Activated CD4-positive, alpha-beta T cell treated with anti-CD3 and anti-CD28 coated beads, Interleukin-2, amount 50 U/mL, for 1 hour (primary cell): Measurements from ENCODE around the gene CDKN3.

Source experiments
- DNase-seq: peaks from one replicate; pipeline ENCODE4 v3.0.0-alpha.2; 2020

CDKN3 gene, protein sequence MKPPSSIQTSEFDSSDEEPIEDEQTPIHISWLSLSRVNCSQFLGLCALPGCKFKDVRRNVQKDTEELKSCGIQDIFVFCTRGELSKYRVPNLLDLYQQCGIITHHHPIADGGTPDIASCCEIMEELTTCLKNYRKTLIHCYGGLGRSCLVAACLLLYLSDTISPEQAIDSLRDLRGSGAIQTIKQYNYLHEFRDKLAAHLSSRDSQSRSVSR

DNA sequence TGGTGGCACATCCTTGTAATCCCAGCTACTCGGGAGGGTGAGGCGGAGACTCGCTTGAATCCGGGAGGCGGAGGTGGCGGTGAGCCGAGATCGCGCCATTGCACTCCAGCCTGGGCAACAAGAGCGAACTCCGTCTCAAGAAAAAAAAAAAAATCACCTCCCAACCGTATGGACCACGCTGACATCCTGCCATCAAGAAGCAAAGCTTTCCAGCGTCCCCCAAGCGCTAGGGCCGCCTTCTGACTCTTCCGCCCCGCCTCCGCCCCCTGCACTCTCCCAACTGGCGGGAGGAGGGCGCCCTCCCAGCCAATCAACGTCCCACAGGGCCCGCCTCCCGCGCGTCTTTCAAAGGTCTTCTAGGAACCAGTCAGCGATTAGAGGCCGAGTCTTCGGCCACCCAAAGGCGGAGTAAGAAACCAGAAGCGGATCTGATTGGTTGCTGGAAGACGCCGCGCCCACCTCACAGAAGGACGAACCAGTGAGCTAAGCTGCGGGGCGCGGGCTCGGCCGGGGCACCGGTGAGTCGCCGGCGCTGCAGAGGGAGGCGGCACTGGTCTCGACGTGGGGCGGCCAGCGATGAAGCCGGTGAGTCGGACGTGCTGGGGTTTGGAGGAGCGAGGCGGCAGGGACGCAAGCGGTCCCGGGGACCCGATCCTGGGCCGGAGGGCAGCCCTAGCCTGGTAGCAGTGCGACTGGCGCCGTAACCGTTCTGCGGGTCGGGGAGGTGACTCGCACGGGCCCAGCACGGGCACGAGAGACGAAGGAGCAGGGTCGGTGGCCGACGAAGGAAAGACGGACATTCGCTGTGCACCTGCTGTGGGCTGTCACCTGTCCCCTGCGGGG is at the start of gene CDKN3:
Gene CDKN3 (plus strand): TSS at position 515 of the 843 bp plus-strand sequence. CDS start 62 bp downstream, at position 577.
- peak; percentile 96 for DNase-seq

DNA sequence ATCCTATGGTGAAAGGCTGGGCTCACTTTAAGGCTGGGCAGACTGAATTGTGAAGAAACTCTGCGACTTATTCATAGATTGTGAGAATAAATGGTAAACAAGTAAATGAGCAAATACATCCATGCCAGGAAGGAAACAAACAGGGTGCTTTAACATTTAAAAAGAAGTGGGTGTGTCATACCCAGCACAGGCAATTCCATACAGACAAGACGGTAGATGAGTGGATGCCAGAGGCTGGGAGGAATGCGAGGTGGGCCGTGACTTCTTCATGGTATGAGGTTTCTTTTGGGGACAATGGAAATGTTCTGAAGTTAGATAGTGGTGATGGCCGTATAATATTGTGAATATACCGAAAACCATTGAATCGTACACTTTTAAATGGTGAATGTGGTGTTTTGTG is 49.8 kb upstream of the CDKN3 start:
- DNase-seq, result no peak

DNA sequence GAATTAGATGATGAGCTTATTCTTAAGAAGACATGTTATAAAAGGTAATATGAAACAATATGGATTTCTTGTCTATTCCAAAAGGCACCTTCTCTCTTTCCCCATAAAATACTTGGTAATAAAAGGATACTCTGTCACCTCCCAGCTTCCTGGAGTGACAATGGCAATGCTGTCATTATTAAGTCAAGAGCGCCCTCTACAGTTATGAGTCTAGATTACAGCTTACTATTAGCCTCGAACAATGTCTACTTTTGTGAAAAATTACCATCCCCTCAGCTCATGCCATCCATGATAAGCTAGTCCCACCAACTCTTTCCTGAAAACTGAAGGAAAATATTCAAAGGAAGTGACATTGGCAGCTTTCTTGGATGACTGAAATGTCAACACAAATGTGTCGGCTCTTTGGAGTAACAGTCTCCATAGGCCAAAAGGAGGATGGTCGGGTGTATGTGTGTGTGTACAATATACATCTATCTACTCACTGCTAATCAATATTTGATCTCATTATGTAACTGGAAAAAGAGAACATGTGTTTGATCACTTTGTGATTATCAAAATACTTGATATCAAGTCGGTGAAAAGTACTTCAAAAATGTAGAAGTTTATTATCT is 48.7 kb upstream of the CDKN3 start:
- DNase-seq, result no peak

DNA sequence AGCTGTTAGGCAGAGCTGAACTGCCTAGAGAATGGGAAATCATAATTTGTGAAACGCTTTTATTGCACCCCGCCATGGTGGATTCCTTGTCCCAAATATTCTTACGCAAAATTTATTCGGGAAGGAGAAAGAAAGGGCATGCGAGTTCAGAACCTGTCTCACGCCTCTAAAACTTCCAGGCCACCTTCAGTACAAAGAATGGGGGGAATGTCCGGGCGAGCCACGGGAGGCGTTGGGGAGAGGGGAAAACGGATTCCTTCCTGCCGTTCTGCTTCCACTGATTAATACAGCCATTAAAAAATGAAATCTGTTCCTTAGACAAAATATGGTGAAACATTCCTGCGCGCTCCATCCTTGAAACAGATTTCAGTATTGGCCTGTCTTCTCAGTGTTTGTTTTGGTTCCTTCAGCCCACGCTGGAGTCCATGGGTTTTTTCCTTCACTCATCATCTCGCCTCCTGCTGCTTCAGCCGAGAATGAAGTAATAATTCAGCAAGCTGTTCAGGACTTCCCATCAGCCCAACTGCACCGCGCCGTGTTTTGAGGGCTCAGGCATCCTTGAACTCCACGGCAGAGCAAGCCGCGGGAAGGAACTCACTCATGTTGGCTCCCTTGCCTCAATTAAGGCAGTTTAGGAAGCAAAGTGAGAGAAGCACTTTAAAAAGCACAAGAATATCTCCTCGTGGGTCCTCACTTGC is 47.7 kb upstream of the CDKN3 start:
- no peak for DNase-seq

DNA sequence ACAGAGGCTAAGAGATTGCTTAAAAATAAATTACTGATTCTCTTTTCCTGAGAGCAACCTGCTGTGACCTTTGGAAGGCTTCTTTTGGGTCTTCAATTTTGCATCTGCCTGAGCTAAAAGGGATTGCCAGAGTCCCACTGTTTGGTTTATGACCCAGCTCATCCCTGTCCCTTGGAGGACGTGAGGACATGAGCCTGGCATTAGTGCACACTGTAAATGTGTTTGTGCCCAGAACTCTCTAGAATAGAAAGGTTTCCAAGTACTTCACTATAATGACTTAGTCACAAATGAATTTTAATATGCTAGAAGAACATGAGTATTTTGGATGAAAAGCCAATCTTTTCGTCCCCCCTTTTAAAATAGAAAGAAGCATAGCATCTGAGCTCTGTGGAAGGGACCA is 47.1 kb upstream of the CDKN3 start:
- no peak for DNase-seq

DNA sequence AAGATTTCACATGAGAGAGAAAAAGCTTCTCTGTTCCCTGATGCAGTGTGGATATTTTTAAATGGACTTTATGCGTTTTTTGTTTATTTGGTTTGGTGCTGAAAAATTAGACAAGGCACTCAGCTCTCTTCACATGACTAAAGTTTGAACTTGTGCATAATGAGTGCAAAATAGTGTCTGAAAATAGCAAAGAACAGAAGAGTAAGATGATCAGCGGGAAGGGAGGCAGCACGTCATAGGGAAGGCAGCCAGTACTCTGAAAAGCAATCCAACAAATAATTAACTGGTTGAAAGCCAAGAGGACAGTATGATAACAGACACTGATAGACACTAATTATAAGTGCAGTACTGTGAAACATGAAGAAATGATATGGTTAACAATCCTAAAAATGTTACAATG is 46.6 kb upstream of the CDKN3 start:
- no peak for DNase-seq

DNA sequence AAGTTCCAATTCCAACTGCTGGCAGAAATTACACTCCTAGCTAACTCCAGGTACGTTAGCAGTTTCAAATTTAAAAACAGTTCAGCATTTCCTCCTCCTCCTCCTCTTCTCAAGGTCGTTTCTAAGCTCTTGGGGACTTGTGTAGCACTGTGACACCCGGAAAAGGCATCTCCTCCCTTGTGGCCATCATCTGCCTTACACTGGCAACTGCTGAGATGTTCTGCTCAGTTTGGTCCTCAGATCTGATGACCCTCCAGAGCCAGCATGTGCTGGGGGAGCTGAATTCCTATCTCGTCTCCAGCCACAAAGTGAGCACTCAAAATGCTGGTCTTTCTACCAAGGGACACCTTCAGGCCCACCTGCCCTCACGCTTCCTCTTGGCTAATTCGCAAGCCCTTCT is 43.5 kb upstream of the CDKN3 start:
- DNase-seq, result no peak

DNA sequence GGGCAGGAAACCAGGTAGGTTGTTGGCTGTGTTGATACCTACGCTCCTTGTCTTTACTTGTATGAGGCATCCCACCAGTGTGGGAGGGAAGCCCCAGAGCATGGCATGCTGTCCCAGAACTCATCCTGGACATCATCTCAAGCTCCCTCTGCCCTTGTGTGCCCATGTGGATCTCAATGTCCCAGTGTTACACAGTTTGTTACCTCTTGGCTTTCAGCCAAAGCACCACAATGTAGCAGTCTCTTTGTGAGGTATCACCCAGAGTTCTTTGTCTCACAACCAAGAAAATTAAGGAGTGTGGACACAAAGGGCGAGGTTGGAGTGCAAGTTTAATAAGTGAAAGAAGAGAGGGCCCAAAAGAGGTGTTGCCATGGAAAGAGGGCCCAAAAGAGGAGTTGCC is 43.1 kb upstream of the CDKN3 start:
- DNase-seq, result no peak

DNA sequence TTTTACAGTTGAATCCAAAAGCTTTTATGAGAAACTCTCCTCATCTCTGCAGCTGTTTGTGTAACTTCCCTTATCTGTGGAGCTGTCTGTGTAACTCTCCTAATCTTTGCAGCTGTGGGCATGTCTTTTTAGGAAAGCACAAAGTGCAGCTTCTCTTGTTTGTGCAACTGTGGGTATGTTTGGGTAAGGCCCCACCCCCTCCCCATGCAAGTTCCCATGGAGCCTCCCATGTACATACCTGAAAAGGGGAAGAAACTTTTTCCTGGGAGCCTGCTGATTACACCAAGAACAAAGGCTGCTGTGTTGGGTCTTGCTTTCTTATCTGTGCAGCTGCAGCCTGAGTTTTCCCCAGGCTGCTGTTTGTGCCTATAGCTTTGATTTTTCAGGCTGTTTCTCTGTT is 42.7 kb upstream of the CDKN3 start:
- DNase-seq, result no peak

DNA sequence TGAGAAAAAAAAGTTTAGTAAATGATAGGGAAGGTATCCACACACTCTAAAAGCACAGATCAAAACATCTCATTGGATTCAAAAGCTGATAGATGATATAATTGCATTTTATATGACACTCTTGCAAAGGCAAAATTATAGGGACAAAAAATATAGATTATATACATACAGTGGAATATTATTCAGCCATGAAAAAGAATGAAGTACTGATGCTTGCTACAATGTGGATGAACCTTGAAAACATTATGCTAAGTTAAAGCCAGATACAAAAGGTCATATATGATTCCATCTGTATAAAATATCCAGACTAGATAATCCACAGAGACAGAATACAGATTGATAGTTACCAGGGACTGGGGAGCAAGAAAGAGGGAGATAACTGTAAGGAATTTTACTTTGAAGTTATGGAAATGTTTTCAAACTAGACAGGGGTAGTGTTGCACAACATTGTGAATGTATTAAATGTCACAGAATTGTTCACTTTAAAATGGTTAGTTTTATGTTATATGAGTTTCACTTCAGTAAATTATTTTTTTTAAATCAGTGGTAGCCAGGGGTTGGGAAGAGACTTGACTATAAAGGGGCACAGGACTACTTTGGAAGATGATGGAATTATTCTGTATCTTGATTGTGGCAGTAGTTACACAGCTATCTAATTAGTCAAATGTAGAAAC is 41.7 kb upstream of the CDKN3 start:
- DNase-seq, result no peak

DNA sequence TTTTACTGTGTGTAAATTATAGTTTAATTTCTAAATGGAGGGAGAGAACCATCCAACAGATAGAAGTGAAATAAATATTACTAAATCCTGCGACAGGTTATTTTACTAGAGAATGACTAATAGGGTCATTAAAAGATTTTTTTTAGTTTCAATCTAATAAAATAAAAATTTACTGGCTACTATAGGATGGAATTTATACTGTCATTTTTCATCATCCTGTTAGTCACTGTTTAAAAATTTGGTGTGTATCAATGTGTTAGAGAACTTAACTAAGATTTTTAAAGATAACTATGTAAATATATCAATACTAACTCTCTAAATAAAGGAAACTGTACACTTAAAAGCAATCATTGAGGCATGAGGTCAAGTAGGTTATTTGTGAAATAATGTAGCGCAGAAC is 41.1 kb upstream of the CDKN3 start:
- no peak for DNase-seq

DNA sequence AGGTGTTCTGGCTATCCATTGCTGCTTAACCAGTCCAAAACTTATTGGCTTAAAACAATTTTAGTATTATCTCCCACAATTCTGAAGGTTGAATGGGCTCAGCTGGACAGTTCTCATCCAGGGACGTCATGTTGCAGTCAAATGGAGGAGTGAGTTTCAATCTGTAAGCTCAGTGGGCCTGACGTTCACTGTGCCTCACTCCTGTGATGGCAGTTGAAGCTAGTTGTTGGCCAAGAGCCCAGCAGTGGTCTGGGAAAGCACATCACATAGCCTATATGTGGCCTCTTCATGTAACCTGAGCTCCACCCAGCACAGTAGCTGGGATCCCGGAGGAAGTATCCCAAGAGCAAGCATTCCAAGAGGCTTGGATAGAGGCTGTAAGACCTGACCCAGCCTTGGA is 40.6 kb upstream of the CDKN3 start:
- no peak for DNase-seq

DNA sequence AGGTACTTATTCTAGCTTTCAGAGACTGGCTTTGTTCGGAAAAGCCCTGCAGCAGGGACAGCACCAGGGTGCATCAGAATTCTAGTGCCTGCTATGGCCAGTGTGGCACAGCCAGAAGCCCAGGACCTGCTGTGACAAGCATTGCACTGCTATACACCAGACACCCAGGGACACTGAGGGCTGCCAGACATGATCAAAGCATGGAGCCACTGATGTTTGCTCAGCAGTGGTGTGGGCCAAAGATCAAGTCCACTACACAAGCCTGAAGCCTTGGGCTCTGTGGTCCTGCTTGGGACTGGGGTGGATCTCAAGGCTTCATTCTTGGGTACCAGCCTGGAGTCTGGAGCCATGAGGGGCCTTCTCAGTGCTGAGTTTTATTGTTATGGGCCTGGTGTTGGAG is 36.1 kb upstream of the CDKN3 start:
- DNase-seq, result no peak

DNA sequence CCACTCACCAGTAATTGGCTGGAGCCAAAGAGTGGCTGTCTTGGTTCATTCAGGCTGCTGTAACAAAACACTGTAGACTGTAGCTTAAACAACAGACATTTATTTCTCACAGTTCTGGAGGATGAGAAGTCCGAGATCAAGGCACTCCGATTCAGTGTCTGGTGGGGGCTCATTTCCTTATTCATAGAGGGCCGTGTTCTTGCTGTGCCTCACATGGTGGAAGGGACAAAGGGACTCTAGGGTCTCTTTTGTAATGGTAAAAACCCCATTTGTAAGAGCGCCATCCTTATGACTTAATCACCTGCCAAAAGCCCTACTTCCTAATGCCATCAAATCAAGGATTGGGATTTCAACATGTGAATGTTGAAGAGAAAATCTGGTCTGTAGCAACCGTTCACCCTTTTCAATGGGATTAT is 34.7 kb upstream of the CDKN3 start:
- DNase-seq, result no peak

DNA sequence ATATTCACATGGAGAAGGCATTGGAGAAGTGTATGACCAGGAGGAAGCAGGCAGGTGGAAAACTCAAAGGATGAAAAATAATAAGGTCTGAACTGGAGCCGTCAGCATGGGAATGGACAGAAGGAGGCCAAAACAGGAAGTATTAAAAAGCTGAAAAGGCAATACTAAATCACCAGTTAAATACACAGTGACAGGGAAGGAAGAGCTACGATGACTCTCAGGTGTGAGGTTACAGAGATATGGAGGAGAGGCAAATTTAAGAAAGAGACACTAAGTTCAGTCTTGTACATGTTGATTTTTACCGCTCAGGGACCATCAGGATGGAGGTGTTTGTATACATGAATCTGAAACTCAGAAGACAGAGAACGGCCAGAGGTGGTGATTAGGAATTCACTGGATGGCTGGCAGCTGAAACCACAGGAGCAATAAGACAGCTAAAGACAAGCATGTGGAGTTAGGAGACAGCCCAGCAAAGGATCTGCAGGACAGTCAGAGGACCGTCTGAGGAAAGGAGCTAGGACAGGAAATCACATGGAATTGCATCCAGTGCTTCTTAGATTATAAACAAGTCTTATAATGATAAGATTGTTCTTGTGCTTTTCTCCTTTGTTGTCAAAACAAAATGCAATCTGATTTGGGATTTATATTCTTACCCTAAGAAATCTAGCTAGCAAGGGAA is 33.9 kb upstream of the CDKN3 start:
- DNase-seq, result no peak

DNA sequence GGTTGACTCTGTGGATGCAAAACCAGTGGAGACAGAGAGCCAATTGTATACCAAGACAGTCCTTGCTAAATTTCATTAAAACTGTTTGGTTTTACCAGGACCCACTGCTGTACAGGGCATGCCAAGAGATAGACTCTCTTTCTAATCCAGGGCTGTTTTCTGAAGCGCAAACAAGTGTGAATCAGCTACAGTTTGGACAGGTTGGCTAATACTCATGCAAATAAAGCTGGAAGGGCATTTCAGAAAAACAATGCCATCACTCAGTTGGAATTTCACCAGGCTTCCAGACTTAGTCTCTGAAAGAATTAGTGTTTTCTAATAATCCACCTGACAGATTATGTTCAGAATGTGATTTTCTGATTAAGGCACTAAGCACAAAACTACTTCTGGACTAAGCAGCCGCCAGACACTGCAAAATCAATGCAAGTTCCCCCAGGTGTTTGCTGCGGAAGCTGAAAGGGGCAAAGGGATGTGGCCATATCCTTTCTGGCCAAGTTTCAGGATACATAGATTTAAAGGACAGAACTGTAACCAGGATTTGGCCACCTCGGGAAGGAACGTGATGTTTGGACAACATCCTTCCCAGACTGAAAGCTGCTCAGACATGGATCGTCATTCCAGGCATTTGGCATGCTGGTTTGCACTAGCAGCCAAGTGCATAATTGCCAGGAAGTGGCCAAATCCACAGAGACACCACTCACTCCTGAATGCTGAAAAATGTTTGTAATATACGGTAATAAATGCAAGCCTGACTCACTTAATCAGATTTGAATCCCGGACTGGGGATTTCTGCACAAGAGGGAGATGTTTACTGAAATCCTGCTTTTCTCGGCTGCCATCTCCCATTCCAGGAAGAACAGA is 32.0 kb upstream of the CDKN3 start:
- DNase-seq, result no peak

DNA sequence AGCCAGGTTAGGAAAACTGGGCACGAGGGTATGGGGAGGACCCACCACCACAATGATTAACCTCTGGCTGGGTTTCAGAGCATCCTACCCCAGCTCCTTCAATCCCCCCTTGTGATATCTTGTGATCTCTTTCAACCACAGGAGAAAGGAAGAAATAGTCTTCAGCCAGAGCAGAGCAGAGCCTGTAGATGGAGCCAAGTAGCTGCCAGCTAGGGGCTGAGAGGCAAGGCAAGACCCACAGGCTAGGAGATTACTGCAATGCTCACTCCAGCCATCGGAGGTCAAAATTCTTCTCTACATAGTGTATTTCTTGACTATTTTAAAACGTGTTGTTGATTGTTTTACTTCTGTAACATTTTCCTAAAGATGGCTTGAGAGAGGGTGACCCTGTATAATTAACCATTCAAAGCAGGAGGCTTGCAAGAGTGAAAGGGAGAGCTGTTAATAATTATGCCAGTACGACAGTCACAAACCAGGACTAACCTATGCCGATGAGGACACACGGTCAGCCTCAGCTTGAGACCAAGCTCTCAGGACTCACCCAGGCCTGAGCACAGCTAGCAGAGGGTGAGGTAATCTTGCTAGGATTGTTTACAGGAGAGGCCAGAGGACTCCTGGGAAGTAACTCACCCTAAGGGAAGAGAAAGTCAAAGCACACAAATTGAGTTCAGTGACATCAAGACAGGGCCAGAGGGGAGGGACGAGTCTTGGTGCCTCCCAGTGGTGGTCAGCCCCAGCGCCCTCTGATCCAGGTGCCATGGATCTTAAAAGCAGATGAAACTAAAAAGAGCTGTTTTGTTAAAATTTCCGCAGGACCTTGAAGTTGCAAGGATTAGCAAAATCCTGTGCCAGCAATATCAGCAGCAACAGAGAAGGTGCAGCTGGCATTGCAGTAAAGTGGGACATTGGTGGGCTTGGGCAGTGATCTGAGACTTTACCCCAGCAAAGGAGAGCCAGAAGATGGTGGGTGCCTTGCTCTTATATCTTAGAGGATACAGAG is 29.8 kb upstream of the CDKN3 start:
- DNase-seq, result peak; percentile 9

DNA sequence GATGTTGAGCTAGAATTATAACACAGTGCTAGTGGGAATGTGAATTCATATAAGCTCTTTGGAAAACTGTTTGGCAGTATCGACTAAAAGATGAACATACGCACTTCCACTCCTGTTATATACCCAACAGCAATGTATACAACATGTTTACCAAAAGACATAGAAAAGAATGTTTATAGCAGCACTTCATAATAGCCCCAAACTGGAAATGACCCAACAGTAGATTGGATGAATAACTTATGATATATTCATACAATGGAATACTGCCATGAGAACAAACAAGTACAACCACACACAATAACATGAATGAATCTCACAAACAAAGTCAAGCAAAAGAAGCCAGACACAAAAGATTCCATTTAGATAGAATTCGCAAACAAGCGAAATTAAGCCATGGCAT is 28.5 kb upstream of the CDKN3 start:
- DNase-seq, result no peak

DNA sequence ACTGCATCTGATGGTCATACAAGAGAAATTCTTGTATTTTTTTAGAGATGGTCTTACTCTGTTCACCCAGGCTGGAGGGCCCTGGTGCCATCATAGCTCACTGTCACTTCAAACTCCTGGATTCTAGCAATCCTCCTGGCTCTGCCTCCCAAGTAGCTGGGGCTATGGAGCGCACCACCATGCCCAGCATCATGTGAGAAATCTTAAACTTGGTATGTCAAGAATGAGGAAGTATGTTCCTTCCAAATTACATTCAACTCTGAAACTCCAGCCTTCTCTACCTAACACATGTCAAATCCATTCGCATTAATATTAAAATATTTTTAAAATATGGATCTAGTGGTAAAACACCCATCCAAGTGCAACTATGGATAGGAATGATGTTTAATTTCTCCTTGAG is 27.5 kb upstream of the CDKN3 start:
- DNase-seq, result no peak
